ENCODE data around the gene RNF224. TPM values are rescaled to one million over a fixed set of nuclear protein-coding genes. Genes with fewer than 3 reads are reported as not detected.
A peak's percentile ranks its signal among the peaks of the same experiment; 100 is the strongest.
"Not testable (repeated sequence)": the region's sequence is repeated elsewhere in the genome, so short reads cannot be mapped to it uniquely, and the experiment has no call there.

RNF224 gene
- total RNA-seq, 2 donors from 2014 or later = not detected

GRCh38 chr9:137232101-137232500 lies 4.8 kb downstream of the RNF224 start:
- no peak for DNase-seq
- intact Hi-C loops (cut with DNase I, micrococcal nuclease) = loop anchor here in 1 of 2 donors (10.0 kb wide), 1 partner anchor 117 kb away; the partner anchor contains the start of gene DPP7
- no peak for ATAC-seq

GRCh38 chr9:137232510-137232909 lies 5.2 kb downstream of the RNF224 start:
- intact Hi-C loops (cut with DNase I, micrococcal nuclease) = loop anchor here in 1 of 2 donors (10.0 kb wide), 1 partner anchor 118 kb away; the partner anchor contains the start of gene DPP7
- ATAC-seq (peak; percentile 42), DNase-seq (peak in 1 of 2 donors; percentile 58)

GRCh38 chr9:137233143-137233980 lies 6.1 kb downstream of the RNF224 start:
- intact Hi-C loops (cut with DNase I, micrococcal nuclease) = loop anchor here in 1 of 2 donors (10.0 kb wide), 1 partner anchor 119 kb away; the partner anchor contains the start of gene DPP7
- ATAC-seq (peak; percentile 12), DNase-seq (no peak)

GRCh38 chr9:137234055-137234697 lies 6.9 kb downstream of the RNF224 start:
- no peak for DNase-seq
- intact Hi-C loops (cut with DNase I, micrococcal nuclease) = loop anchor here in 1 of 2 donors (10.0 kb wide), 1 partner anchor 119 kb away; the partner anchor contains the start of gene DPP7
- no peak for ATAC-seq

- DNase-seq (no peak), ATAC-seq (no peak)
- intact Hi-C loops (cut with DNase I, micrococcal nuclease) = loop anchor here in 1 of 2 donors (10.0 kb wide), 1 partner anchor 120 kb away; the partner anchor contains the start of gene DPP7
Measured at GRCh38 chr9:137234758-137235423, 7.6 kb downstream of the RNF224 start.

- ATAC-seq (no peak), DNase-seq (no peak)
- intact Hi-C loops (cut with DNase I, micrococcal nuclease) = loop anchor here in 1 of 2 donors (10.0 kb wide), 1 partner anchor 121 kb away; the partner anchor contains the start of gene DPP7
Measured at GRCh38 chr9:137235424-137236237, 8.3 kb downstream of the RNF224 start.

- intact Hi-C loops (cut with DNase I, micrococcal nuclease) = loop anchor here in 1 of 2 donors (10.0 kb wide), 1 partner anchor 122 kb away; the partner anchor contains the start of gene DPP7
- ATAC-seq (peak; percentile 38), DNase-seq (peak; percentile 84 to 96)
Measured at GRCh38 chr9:137236238-137236935, 9.1 kb downstream of the RNF224 start.

- intact Hi-C loops (cut with DNase I, micrococcal nuclease) = loop anchor here in 1 of 2 donors (10.0 kb wide), 1 partner anchor 122 kb away; the partner anchor contains the start of gene DPP7
- ATAC-seq (no peak), DNase-seq (no peak)
Measured at GRCh38 chr9:137236936-137237421, 9.7 kb downstream of the RNF224 start.

GRCh38 chr9:137237759-137238726 lies 10.7 kb downstream of the RNF224 start:
- ATAC-seq (peak; percentile 42), DNase-seq (peak; percentile 71 to 78)

GRCh38 chr9:137239541-137240200 lies 12.4 kb downstream of the RNF224 start:
- DNase-seq, ATAC-seq: not testable (repeated sequence)
- intact Hi-C loops (cut with DNase I, micrococcal nuclease) = loop anchor here in 1 of 2 donors (10.0 kb wide), 1 partner anchor 125 kb away; the partner anchor contains the start of gene DPP7

More at GRCh38 chr9:137237759-137238726, 10.7 kb downstream of the RNF224 start:
- intact Hi-C loops (cut with DNase I, micrococcal nuclease) = loop anchor here in 1 of 2 donors (10.0 kb wide), 1 partner anchor 123 kb away; the partner anchor contains the start of gene DPP7

- peak; percentile 52 for ATAC-seq
- peak; percentile 82 to 83 for DNase-seq
- intact Hi-C loops (cut with DNase I, micrococcal nuclease) = no loop called here
Measured at GRCh38 chr9:137240318-137240840, 13.1 kb downstream of the RNF224 start.

GRCh38 chr9:137240841-137241489 lies 13.7 kb downstream of the RNF224 start, which contains the start of gene TUBB4B:
Gene TUBB4B, plus strand, starts transcription at chr9:137241287. Its CDS starts 74 bp downstream, at chr9:137241361.
- intact Hi-C loops (cut with DNase I, micrococcal nuclease) = no loop called here
- DNase-seq (peak; percentile 98 to 99), ATAC-seq (peak; percentile 66)

GRCh38 chr9:137241490-137242268 lies 14.4 kb downstream of the RNF224 start:
- peak in 1 of 2 donors; percentile 77 for DNase-seq
- intact Hi-C loops (cut with DNase I, micrococcal nuclease) = no loop called here
- ATAC-seq = peak; percentile 33
